H9 (cell line): ENCODE data around the gene RBM42. TPM values are rescaled to one million over a fixed set of nuclear protein-coding genes. Genes with fewer than 3 reads are reported as not detected.

Experiments used
- DNase-seq: peaks from one replicate; pipeline ENCODE4 v3.0.0-alpha.2; 2017
- H2AFZ ChIP-seq: one replicate; pipeline ENCODE4 v1.6.1; 2013; ENCODE audit warnings: mild to moderate bottlenecking, low read length, control low read depth, moderate library complexity
- H2AK5ac ChIP-seq: 2 replicates; pipeline ENCODE4 v1.6.1; 2013; ENCODE audit warnings: low read length, control low read depth, mixed read lengths; ENCODE audit not compliant: insufficient read length
- H2BK120ac ChIP-seq: one replicate; pipeline ENCODE4 v1.6.1; 2013; ENCODE audit warnings: low read depth, mild to moderate bottlenecking, low read length, control low read depth, inconsistent platforms; ENCODE audit not compliant: poor library complexity, severe bottlenecking
- H2BK12ac ChIP-seq: 2 replicates; pipeline ENCODE4 v1.6.1; 2013; ENCODE audit warnings: low read length, control low read depth, mixed read lengths, low read depth; ENCODE audit not compliant: insufficient read length
- H2BK15ac ChIP-seq: 2 replicates; pipeline ENCODE4 v1.6.1; 2013; ENCODE audit warnings: low read depth, low read length, control low read depth
- H2BK20ac ChIP-seq: one replicate; pipeline ENCODE4 v1.6.1; 2013; ENCODE audit warnings: low read depth, mild to moderate bottlenecking, low read length, control low read depth, inconsistent platforms; ENCODE audit not compliant: poor library complexity, severe bottlenecking
- H2BK5ac ChIP-seq: 2 replicates; pipeline ENCODE4 v1.6.1; 2013; ENCODE audit warnings: low read length, control low read depth, mixed read lengths; ENCODE audit not compliant: insufficient read length
- H3K14ac ChIP-seq: 2 replicates; pipeline ENCODE4 v1.6.1; 2013; ENCODE audit warnings: low read length, control low read depth; ENCODE audit not compliant: insufficient read depth
- H3K18ac ChIP-seq: 2 replicates; pipeline ENCODE4 v1.6.1; 2013; ENCODE audit warnings: low read depth, mild to moderate bottlenecking, mixed read lengths, low read length, control low read depth; ENCODE audit not compliant: insufficient read length
- H3K23ac ChIP-seq: 2 replicates; pipeline ENCODE4 v1.6.1; 2013; ENCODE audit warnings: low read length, control low read depth, mixed read lengths, low read depth; ENCODE audit not compliant: insufficient read length
- H3K23me2 ChIP-seq: 2 replicates; pipeline ENCODE4 v1.6.1; 2013; ENCODE audit warnings: low read depth, mild to moderate bottlenecking, mixed read lengths, low read length, control low read depth; ENCODE audit not compliant: insufficient read length, poor library complexity, severe bottlenecking
- H3K27ac ChIP-seq: 2 replicates; pipeline ENCODE4 v1.5.1; 2013; ENCODE audit warnings: low read length, control low read depth, mixed read lengths, low read depth; ENCODE audit not compliant: insufficient read length
- H3K27me3 ChIP-seq: 2 replicates; pipeline ENCODE4 v1.6.1; 2013; ENCODE audit warnings: low read length, control low read depth, inconsistent platforms; ENCODE audit not compliant: insufficient read depth
- H3K4ac ChIP-seq: 2 replicates; pipeline ENCODE4 v1.6.1; 2013; ENCODE audit warnings: low read depth, mild to moderate bottlenecking, control low read depth, inconsistent platforms, low read length, moderate library complexity
- H3K4me1 ChIP-seq: 2 replicates; pipeline ENCODE4 v1.6.1; 2013; ENCODE audit warnings: low read length, control low read depth, inconsistent platforms; ENCODE audit not compliant: insufficient read depth
- H3K4me2 ChIP-seq: 2 replicates; pipeline ENCODE4 v1.6.1; 2013; ENCODE audit warnings: low read length, control low read depth, mixed read lengths; ENCODE audit not compliant: insufficient read length, insufficient read depth
- H3K56ac ChIP-seq: 2 replicates; pipeline ENCODE4 v1.6.1; 2013; ENCODE audit warnings: low read depth, mild to moderate bottlenecking, mixed read lengths, low read length, control low read depth; ENCODE audit not compliant: insufficient read length
- H3K79me1 ChIP-seq: 2 replicates; pipeline ENCODE4 v1.6.1; 2013; ENCODE audit warnings: low read depth, mild to moderate bottlenecking, moderate library complexity, low read length, control low read depth, inconsistent platforms; ENCODE audit not compliant: insufficient read depth, poor library complexity, severe bottlenecking
- H3K79me2 ChIP-seq: 2 replicates; pipeline ENCODE4 v1.6.1; 2013; ENCODE audit warnings: low read length, control low read depth, inconsistent platforms; ENCODE audit not compliant: insufficient read depth
- H3K9ac ChIP-seq: 2 replicates; pipeline ENCODE4 v1.6.1; 2013; ENCODE audit warnings: low read length, control low read depth, mixed read lengths; ENCODE audit not compliant: insufficient read length; ENCODE audit errors: extremely low read depth
- H3K9me3 ChIP-seq: one replicate; pipeline ENCODE4 v1.6.1; 2013; ENCODE audit warnings: low read depth, low read length, inconsistent platforms; ENCODE audit not compliant: control insufficient read depth
- H3T11ph ChIP-seq: one replicate; pipeline ENCODE4 v1.6.1; 2013; ENCODE audit warnings: mild to moderate bottlenecking, low read length, control low read depth, inconsistent platforms
- H4K20me1 ChIP-seq: one replicate; pipeline ENCODE4 v1.6.1; 2013; ENCODE audit not compliant: control insufficient read depth, insufficient read length, insufficient read depth
- H4K5ac ChIP-seq: 2 replicates; pipeline ENCODE4 v1.6.1; 2013; ENCODE audit warnings: low read depth, mild to moderate bottlenecking, mixed read lengths, low read length, control low read depth; ENCODE audit not compliant: insufficient read length
- H4K8ac ChIP-seq: replicated peaks from 2 replicates; pipeline ENCODE4 v1.6.1; 2013; ENCODE audit warnings: low read length, control low read depth, mixed read lengths, low read depth; ENCODE audit not compliant: insufficient read length
- H4K91ac ChIP-seq: 2 replicates; pipeline ENCODE4 v1.6.1; 2013; ENCODE audit warnings: low read depth, mild to moderate bottlenecking, moderate library complexity, mixed read lengths, low read length, control low read depth; ENCODE audit not compliant: insufficient read length
- H3K27ac Mint-ChIP-seq, 3 experiments: 2 replicates in 2 of 3; 3 replicates in 1 of 3; pipeline ENCODE4 v1.8.0; 2020 to 2021; ENCODE audit warnings: mixed read lengths in 3 of 3, mild to moderate bottlenecking in 1 of 3, moderate library complexity in 1 of 3
- H3K27me3 Mint-ChIP-seq: 2 replicates; pipeline ENCODE4 v1.8.0; 2021; ENCODE audit warnings: low read depth, mild to moderate bottlenecking, moderate library complexity, mixed read lengths
- H3K36me3 Mint-ChIP-seq, 3 experiments: 2 replicates in 2 of 3; 3 replicates in 1 of 3; pipeline ENCODE4 v1.8.0; 2020 to 2021; ENCODE audit warnings: low read depth in 3 of 3, mixed read lengths in 3 of 3; ENCODE audit not compliant: insufficient read depth in 1 of 3
- H3K4me1 Mint-ChIP-seq, 2 experiments: 2 replicates each; pipeline ENCODE4 v1.8.0; 2020; ENCODE audit warnings: mixed read lengths in 2 of 2
- H3K4me3 Mint-ChIP-seq, 2 experiments: 2 replicates in 1 of 2; 3 replicates in 1 of 2; pipeline ENCODE4 v1.8.0; 2020 to 2021; ENCODE audit warnings: mild to moderate bottlenecking in 2 of 2, mixed read lengths in 2 of 2, moderate library complexity in 1 of 2
- H3K9me3 Mint-ChIP-seq, 2 experiments: 2 replicates in 1 of 2; 3 replicates in 1 of 2; pipeline ENCODE4 v1.8.0; 2020; ENCODE audit warnings: mild to moderate bottlenecking in 2 of 2, mixed read lengths in 2 of 2, moderate library complexity in 1 of 2
- CTCF ChIP-seq: fragments of 200-600 bp; sonication (generic); conservative IDR thresholded peaks from 3 replicates; pipeline ENCODE4 v1.8.0; 2021; ENCODE audit warnings: antibody characterized with exemption, mild to moderate bottlenecking
- WGBS: extraction: QIAGEN DNeasy Blood & Tissue Kit; methylation state at CpG from one replicate; pipeline ENCODE4 v1.1.7; 2013; ENCODE audit warnings: missing lambda C conversion rate, low lambda C conversion rate, mixed read lengths; ENCODE audit not compliant: insufficient read length; ENCODE audit errors: extremely low coverage; 5-methylcytosine and 5-hydroxymethylcytosine counted together
- total RNA-seq: library from RNA; stranded (reverse); gene quantifications from 2 replicates; pipeline ENCODE4 v1.2.1, GENCODE V29; 2021

Gene RBM42
- total RNA-seq, 1 experiment from 2014 or later, result 83.3 TPM

GRCh38 chr19:35644987-35645679 is 16.3 kb downstream of the RBM42 start:
- no CpG with 5 or more reads among the region's 20 CpGs for WGBS
- H3K4me3 Mint-ChIP-seq, result peak overlapping the region; percentile 66 to 91

More at GRCh38 chr19:35644987-35645679, 16.3 kb downstream of the RBM42 start:
- Histone ChIP-seq H3K23ac (no peak overlapping the region), H3K4ac (no peak overlapping the region), H3K27ac (no peak overlapping the region), H3K18ac (no peak overlapping the region), H4K20me1 (no peaks in the 10 kb centered on the region), H4K5ac (no peak overlapping the region), H3K79me2 (peaks cover 4% of the 10 kb centered on the region; the same call in 1 of the 2 replicates), H3T11ph (no peak overlapping the region), H2BK5ac (no peak overlapping the region), H2BK15ac (no peak overlapping the region; the same call in 1 of the 2 replicates), H4K91ac (no peak overlapping the region), H3K27me3 (no peaks in the 10 kb centered on the region; the same call in 1 of the 2 replicates), H3K23me2 (peaks cover 22% of the 10 kb centered on the region), H3K56ac (no peak overlapping the region), H4K8ac (no peak overlapping the region), H2AK5ac (no peak overlapping the region), H3K9me3 (no peaks in the 10 kb centered on the region), H2BK12ac (no peak overlapping the region), H2AFZ (no peak overlapping the region), H3K9ac (no peak overlapping the region), H2BK20ac (no peak overlapping the region), H3K14ac (no peak overlapping the region), H3K4me1 (peaks cover 7% of the 10 kb centered on the region; the same call in 1 of the 2 replicates), H3K79me1 (no peaks in the 10 kb centered on the region), H3K4me2 (peak overlapping the region; percentile 82), H2BK120ac (no peak overlapping the region)
- peak; percentile 93 for DNase-seq
- peaks cover 0 to 2% (median under 1%) of the 10 kb centered on the region in 3 experiments; a peak in 3 of 7 replicates for H3K36me3 Mint-ChIP-seq
- H3K27me3 Mint-ChIP-seq, result peaks cover 24% of the 10 kb centered on the region
- peaks cover 29 to 38% of the 10 kb centered on the region in 2 experiments for H3K4me1 Mint-ChIP-seq
- H3K27ac Mint-ChIP-seq, result peak overlapping the region in 1 of 3 experiments; percentile 89; a peak in 3 of 7 replicates
- no peaks in the 10 kb centered on the region; a peak in 2 of 5 replicates for H3K9me3 Mint-ChIP-seq
- no peak for TF ChIP-seq CTCF
